GM21529 (cell line): ENCODE measurements around the gene DGUOK.
"Not testable (repeated sequence)": the region's sequence is repeated elsewhere in the genome, so short reads cannot be mapped to it uniquely, and the experiment has no call there.

ENCODE experiments used
- ATAC-seq: cut with Tn5 transposase; IDR thresholded peaks from one replicate; pipeline ENCODE4 v1.9.1; 2021; ENCODE audit not compliant: unreplicated experiment

DGUOK gene

GRCh38 chr2:73919596-73920228 lies 7.0 kb upstream of the DGUOK start:
- no peak for ATAC-seq

GRCh38 chr2:73920577-73921545 lies 5.8 kb upstream of the DGUOK start:
- ATAC-seq, result no peak

- ATAC-seq, result no peak
Measured at GRCh38 chr2:73921581-73921980, 5.1 kb upstream of the DGUOK start.

- no peak for ATAC-seq
Measured at GRCh38 chr2:73922681-73923080, 4.0 kb upstream of the DGUOK start.

GRCh38 chr2:73925033-73925704 lies 1.5 kb upstream of the DGUOK start:
- no peak for ATAC-seq

GRCh38 chr2:73925853-73926492 lies 707 bp upstream of the DGUOK start:
- no peak for ATAC-seq

- no peak for ATAC-seq
Measured at GRCh38 chr2:73927344-73927743, 664 bp downstream of the DGUOK start.

GRCh38 chr2:73928963-73929347 lies 2.3 kb downstream of the DGUOK start:
- ATAC-seq, result no peak

GRCh38 chr2:73930386-73930785 lies 3.7 kb downstream of the DGUOK start:
- ATAC-seq, result no peak

- no peak for ATAC-seq
Measured at GRCh38 chr2:73931531-73932500, 5.1 kb downstream of the DGUOK start.

- ATAC-seq, result no peak
Measured at GRCh38 chr2:73933194-73933593, 6.5 kb downstream of the DGUOK start.

- ATAC-seq, result no peak
Measured at GRCh38 chr2:73935641-73936040, 9.0 kb downstream of the DGUOK start.

- ATAC-seq, result no peak
Measured at GRCh38 chr2:73937103-73937885, 10.6 kb downstream of the DGUOK start.

GRCh38 chr2:73937899-73938298 lies 11.2 kb downstream of the DGUOK start:
- ATAC-seq, result no peak

GRCh38 chr2:73938718-73939352 lies 12.2 kb downstream of the DGUOK start:
- ATAC-seq, result no peak

- no peak for ATAC-seq
Measured at GRCh38 chr2:73939419-73939818, 12.7 kb downstream of the DGUOK start.

- not testable (repeated sequence) for ATAC-seq
Measured at GRCh38 chr2:73940066-73940465, 13.4 kb downstream of the DGUOK start.

- ATAC-seq, result no peak
Measured at GRCh38 chr2:73942664-73943063, 16.0 kb downstream of the DGUOK start.

- ATAC-seq, result no peak
Measured at GRCh38 chr2:73944714-73945113, 18.0 kb downstream of the DGUOK start.
